ENCODE results near the gene LRPPRC.

LRPPRC gene

DNA sequence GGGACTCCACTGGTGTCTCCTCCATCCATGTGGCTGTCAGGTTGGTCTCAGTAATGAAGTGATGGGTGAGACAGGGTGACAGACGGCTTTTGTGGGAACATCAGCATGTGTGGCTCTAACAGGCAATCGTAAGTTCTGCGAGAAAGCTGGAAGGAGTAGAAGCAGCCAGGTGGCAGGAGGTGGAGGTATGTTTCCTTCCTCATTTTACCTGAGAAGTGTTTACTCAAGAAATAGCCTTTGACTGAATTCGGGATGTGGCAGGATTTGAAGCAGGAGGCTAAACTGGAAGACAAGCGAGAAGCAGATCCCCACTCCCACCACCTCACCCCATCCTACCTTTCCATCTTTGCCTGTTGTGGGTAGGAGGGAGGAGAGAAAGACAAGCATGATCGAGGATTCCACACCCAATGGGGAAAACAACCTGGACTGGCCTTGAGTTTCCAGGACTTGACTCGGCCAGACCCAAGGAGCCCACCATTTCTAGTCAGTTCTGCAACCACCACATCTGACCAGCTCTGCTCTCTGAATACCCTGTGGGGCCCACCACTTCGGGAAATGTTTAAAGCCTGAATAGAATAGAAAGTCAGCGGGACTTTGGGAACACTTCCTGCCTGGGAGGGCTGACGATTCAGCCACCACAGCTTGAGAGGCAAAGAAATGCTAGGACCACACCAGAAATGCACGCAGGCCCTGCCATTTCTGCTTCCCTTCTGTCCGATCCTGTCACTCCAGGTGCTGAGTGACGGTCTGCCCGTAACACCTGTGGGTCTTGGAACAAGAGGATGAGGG is 155.8 kb downstream of the LRPPRC start:
- Histone ChIP-seq H3K27ac (replicated peaks) (no peak overlapping the region), H3K27me3 (ENCODE audit: insufficient read depth, poor library complexity, severe bottlenecking) (no peaks in the 10 kb centered on the region), H3K4me3 (replicated peaks; ENCODE audit: insufficient read depth, low read length) (no peak overlapping the region)
- TF ChIP-seq, protein P1, sequence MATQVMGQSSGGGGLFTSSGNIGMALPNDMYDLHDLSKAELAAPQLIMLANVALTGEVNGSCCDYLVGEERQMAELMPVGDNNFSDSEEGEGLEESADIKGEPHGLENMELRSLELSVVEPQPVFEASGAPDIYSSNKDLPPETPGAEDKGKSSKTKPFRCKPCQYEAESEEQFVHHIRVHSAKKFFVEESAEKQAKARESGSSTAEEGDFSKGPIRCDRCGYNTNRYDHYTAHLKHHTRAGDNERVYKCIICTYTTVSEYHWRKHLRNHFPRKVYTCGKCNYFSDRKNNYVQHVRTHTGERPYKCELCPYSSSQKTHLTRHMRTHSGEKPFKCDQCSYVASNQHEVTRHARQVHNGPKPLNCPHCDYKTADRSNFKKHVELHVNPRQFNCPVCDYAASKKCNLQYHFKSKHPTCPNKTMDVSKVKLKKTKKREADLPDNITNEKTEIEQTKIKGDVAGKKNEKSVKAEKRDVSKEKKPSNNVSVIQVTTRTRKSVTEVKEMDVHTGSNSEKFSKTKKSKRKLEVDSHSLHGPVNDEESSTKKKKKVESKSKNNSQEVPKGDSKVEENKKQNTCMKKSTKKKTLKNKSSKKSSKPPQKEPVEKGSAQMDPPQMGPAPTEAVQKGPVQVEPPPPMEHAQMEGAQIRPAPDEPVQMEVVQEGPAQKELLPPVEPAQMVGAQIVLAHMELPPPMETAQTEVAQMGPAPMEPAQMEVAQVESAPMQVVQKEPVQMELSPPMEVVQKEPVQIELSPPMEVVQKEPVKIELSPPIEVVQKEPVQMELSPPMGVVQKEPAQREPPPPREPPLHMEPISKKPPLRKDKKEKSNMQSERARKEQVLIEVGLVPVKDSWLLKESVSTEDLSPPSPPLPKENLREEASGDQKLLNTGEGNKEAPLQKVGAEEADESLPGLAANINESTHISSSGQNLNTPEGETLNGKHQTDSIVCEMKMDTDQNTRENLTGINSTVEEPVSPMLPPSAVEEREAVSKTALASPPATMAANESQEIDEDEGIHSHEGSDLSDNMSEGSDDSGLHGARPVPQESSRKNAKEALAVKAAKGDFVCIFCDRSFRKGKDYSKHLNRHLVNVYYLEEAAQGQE (IDR thresholded peaks at IDR 0.05; ENCODE audit: insufficient replicate concordance, low read depth) = no peak
- no peak for TF ChIP-seq GABPA (IDR thresholded peaks at IDR 0.05; ENCODE audit: low read depth)
- no peak for TF ChIP-seq SPI1 (IDR thresholded peaks at IDR 0.05; ENCODE audit: borderline replicate concordance, low read depth)
- TF ChIP-seq, protein P2, sequence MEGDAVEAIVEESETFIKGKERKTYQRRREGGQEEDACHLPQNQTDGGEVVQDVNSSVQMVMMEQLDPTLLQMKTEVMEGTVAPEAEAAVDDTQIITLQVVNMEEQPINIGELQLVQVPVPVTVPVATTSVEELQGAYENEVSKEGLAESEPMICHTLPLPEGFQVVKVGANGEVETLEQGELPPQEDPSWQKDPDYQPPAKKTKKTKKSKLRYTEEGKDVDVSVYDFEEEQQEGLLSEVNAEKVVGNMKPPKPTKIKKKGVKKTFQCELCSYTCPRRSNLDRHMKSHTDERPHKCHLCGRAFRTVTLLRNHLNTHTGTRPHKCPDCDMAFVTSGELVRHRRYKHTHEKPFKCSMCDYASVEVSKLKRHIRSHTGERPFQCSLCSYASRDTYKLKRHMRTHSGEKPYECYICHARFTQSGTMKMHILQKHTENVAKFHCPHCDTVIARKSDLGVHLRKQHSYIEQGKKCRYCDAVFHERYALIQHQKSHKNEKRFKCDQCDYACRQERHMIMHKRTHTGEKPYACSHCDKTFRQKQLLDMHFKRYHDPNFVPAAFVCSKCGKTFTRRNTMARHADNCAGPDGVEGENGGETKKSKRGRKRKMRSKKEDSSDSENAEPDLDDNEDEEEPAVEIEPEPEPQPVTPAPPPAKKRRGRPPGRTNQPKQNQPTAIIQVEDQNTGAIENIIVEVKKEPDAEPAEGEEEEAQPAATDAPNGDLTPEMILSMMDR (IDR thresholded peaks at IDR 0.05; ENCODE audit: insufficient read depth, low read length) = no peak
- no peak for TF ChIP-seq POLR2AphosphoS5 (IDR thresholded peaks at IDR 0.05; ENCODE audit: low read depth)
- DNase-seq (ENCODE audit: low read depth in 1 of 2, low spot score in 1 of 2) = no peak

DNA sequence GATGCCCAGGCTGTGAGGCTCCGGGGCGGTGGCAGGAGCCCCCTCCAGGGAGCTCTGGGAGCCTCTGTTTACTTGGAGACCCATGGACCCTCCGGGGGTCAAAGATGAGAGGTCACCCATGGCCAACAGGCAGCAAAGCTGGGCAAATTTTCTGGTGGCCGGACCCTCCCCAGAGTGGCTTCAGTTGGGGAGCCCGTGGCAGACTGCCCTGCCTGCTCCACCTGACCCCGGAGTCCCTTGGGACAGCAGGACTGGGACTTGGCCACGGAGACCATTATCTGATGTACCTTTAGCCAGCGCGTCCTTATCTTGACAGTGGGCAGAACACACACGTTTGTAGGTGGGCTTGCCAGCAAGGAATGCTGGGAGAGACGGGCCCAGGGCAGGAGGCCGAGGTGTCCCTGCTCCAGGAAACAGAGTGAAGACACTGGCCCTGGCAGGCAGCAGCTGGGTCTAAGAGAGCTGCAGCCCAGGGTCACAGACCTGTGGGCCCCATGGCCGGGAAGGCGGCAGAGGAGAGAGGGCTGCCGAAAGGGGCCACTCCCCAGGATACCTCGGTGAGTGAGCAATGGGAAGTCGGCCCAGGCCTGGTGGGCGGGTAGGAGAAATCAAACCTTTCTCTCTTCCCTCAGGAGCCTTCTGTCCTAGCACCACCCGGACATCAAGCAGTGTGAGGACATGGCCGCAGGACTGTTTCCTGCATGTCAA is 157.1 kb downstream of the LRPPRC start, which contains the start of the genes ABCG5 and ABCG8:
ABCG5 (minus strand) TSS at position 280 of the 708 bp plus-strand sequence; CDS start at position 120, 160 bp downstream.
ABCG8 (plus strand) TSS at position 412 of the 708 bp plus-strand sequence; CDS start at position 495, 83 bp downstream.
- no peak within 1 kb of the TSS for H3K4me3 ChIP-seq (replicated peaks; ENCODE audit: insufficient read depth, low read length)
- no peak for DNase-seq (ENCODE audit: low read depth in 1 of 2, low spot score in 1 of 2)
- H3K27me3 ChIP-seq (ENCODE audit: insufficient read depth, poor library complexity, severe bottlenecking) = no peaks in the 10 kb centered on the region
- no peak within 1 kb of the TSS for H3K27ac ChIP-seq (replicated peaks)
- TF ChIP-seq, protein P1 (IDR thresholded peaks at IDR 0.05; ENCODE audit: insufficient replicate concordance, low read depth) = no peak
- TF ChIP-seq SPI1 (IDR thresholded peaks at IDR 0.05; ENCODE audit: borderline replicate concordance, low read depth) = no peak

DNA sequence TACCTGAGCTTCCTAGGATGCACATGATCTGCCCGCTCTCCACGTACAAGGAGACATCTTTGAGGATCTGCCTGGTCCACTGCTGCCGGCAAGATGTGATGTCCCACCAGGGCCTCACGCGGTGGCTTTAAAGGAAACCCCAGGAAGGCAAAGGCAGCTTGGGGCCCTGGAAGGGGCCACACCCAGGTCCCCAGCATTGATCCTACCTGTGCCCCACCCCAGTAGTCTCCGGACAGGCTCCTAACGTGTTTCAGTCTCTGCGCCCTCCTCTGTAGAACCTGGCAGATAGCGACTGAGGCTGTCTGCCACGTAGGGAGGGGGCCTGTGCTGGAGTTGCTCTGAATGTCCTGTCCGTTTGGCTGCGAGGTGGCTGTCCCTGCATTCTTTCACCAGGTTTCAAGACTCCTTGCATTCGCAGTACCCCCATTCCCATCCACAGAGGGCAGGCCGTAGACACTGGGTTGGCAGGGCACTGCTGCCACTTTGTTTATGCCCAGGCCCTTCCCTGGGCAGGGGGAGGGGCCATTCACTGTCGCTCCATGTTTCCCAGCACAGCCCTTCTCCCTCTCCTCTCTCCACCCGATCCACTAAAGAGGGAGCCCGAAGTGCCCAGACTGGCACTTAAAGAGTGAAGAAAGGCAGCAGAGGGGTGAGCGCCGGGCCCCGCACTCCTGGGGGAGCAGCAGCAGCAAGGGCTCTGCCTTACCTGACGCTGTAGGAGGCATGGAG is 157.8 kb downstream of the LRPPRC start:
- Histone ChIP-seq H3K4me3 (replicated peaks; ENCODE audit: insufficient read depth, low read length) (no peak overlapping the region), H3K27me3 (ENCODE audit: insufficient read depth, poor library complexity, severe bottlenecking) (peaks cover 1% of the 10 kb centered on the region), H3K27ac (replicated peaks) (no peak overlapping the region)
- no peak for TF ChIP-seq SPI1 (IDR thresholded peaks at IDR 0.05; ENCODE audit: borderline replicate concordance, low read depth)
- no peak for TF ChIP-seq GABPA (IDR thresholded peaks at IDR 0.05; ENCODE audit: low read depth)
- no peak for TF ChIP-seq POLR2AphosphoS5 (IDR thresholded peaks at IDR 0.05; ENCODE audit: low read depth)
- TF ChIP-seq, protein P2 (IDR thresholded peaks at IDR 0.05; ENCODE audit: insufficient read depth, low read length) = no peak
- TF ChIP-seq, protein P1 (IDR thresholded peaks at IDR 0.05; ENCODE audit: insufficient replicate concordance, low read depth) = no peak
- DNase-seq (ENCODE audit: low read depth in 1 of 2, low spot score in 1 of 2) = no peak
